MM.1S (cell line): ENCODE results near the gene SMYD2.

Experiments
- CTCF ChIP-seq: fragments of 300-600 bp; sonication (generic); IDR thresholded peaks from 2 replicates; pipeline ENCODE4 v1.5.1; 2016; ENCODE audit warnings: antibody characterized with exemption, low read length, mixed read lengths
- EZH2 ChIP-seq: fragments of 300-600 bp; sonication (generic); optimal IDR thresholded peaks from 2 replicates; pipeline ENCODE3; 2017; ENCODE audit warnings: low read depth, mild to moderate bottlenecking, antibody characterized with exemption, low read length, mixed read lengths
- EZH2phosphoT487 ChIP-seq: fragments of 300-600 bp; sonication (generic); IDR thresholded peaks from 2 replicates; pipeline ENCODE4 v1.6.1; 2018; ENCODE audit warnings: antibody characterized with exemption, low read length

GRCh38 chr1:214380396-214380795 lies 99.4 kb downstream of the SMYD2 start:
- TF ChIP-seq EZH2 (no peak), CTCF (no peak), EZH2phosphoT487 (no peak)
